Bone marrow (tissue), 2 donors: ENCODE results near the gene ZNF454.

Source experiments
- DNase-seq, 2 donors: peaks; one replicate each; lab custom pipeline; 2025; lab: John Stamatoyannopoulos, UW

ZNF454 gene

GRCh38 chr5:178940569-178941360, at the start of gene ZNF454:
Gene ZNF454 (plus strand): TSS chr5:178941198. CDS start chr5:178942792, 1,594 bp downstream.
- DNase-seq, result no peak

GRCh38 chr5:178895615-178896571, 45.1 kb upstream of the ZNF454 start, which contains the start of gene ZFP2:
Gene ZFP2 (plus strand): TSS chr5:178895913. CDS start chr5:178931314, 35,401 bp downstream.
- DNase-seq, result no peak

GRCh38 chr5:178899289-178899688, 41.7 kb upstream of the ZNF454 start:
- no peak for DNase-seq

GRCh38 chr5:178902849-178903248, 38.1 kb upstream of the ZNF454 start:
- no peak for DNase-seq

GRCh38 chr5:178931846-178932760, 8.9 kb upstream of the ZNF454 start:
- no peak for DNase-seq

DNA sequence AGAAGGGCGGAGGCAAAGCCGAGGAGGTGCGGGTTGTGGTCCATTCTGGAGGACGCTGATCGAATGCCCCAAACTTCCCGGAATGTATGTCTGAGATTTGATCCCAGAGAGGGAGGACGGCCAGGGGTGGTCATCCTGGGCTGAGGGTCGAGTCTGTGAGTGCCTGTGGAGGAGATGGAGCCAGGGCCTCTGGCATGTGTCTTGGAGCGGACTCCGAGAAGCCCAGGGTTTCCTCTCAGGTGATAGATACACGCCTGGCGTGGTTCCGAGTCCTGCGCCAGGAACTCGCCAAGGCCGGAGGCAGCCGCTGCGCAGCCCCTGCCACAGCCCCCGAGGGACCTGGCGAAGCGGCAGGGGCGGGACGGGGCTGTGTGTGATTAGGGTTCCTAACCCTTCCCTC, 363 bp downstream of the ZNF454 start:
- no peak for DNase-seq

GRCh38 chr5:178965465-178966055, 24.6 kb downstream of the ZNF454 start:
- DNase-seq, result no peak

- no peak for DNase-seq
Measured at GRCh38 chr5:178981381-178981780, 40.4 kb downstream of the ZNF454 start.

DNA sequence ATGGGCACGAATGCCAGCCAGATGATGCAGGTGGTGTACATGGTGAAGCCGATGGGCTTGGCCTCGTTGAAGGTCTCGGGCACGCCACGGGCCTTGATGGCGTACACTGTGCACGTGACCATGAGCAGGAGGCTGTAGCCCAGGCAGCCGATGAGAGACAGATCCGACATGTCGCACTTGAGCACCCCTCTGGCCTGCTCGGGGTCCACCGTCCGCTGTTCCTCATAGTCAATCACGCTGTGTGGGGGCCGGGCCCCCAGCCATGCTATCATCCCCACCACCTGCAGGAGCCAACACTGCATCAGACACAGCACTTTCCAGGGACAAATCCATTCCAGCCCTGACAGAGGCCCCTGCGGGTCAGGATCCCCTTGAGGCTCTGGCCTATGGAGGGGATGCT, 41.9 kb downstream of the ZNF454 start:
- DNase-seq, result no peak

DNA sequence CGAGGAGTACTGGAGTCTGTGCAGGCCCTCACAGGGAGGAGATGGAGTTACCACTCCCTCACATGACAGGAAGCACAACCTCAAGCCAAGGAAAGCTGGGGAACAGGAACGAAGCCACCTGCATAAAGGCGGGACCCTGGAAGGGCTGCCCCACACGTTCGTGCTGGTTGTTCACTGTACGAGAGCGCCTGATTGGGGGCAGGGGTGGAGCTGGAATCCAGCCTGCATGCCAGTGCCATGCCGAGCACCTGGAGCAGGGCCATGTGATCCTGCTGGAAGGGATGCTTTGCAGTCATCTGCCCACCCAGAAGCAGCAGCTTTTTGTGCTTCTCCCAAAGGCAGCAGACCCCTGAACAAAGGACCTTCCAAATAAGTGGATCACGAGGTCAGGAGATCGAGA, 42.7 kb downstream of the ZNF454 start:
- no peak for DNase-seq

- no peak for DNase-seq
Measured at GRCh38 chr5:178984145-178985072, 43.4 kb downstream of the ZNF454 start.

DNA sequence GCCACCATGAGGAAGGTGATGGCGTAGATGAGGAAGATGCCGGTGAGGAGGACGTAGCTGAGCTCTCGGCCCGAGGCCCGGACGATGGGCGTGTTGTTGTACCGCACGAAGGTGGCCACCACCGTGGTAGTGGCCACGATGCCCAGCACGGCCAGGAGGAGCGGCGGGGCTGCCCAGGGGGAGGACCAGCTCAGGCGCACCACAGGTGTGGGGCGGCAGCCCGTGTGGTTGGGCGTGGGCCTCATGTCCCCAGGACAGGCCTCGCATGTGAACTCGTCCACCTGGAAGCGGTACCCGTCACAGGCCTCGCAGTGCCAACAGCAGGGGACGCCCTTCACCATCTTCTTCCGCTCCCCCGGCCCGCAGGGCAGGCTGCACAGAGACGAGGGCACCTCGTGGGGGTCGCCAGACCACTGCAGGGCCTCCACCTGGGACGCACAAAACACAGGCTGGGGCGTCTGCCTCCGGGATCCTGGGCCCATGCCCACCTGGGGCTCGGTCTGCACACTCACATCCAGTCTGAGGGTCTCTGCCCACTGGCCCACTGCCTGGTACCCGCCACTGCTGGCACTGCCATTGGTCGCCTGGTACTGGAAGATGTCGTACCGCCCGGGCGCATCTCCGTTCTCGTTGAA, 45.4 kb downstream of the ZNF454 start:
- DNase-seq, result no peak

DNA sequence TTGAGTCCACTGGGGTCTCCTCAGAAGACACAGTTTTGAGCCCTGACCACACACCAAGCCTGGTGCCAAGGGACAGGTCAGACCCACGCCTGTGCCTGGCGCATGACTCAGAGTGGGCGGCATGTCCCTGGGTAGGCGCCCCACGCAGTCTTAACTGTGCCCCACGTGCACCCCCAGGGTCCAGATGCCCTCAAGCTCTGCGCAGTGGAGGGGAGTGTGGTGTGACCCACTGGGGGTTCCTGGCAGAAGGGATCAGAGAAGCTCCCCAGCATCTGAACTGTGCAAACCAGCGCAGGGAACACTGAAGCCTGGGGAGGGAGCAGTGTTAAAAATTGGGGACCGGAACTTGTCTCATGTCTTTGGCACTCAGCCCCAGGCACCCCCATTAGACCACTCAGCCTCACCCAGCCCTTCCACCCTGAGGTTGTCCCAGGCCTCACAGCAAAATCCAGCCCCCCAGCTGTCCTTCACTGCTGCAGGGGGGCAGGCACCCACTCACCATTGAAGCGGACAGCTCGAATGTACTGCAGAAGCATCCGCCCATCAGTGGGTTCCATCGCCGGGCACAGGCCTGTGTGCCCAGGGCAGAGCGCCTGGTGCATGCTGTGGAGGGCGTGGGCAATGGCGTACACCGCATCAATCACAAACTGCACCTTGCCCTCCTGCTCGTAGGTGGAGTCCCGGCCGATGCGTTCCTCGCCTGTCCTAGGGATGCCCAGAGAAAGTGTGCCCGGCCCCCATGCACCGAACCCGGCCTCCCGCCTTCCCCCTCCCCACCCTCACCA, 47.6 kb downstream of the ZNF454 start:
- no peak for DNase-seq

- DNase-seq, result no peak
Measured at GRCh38 chr5:178989311-178989710, 48.3 kb downstream of the ZNF454 start.

DNA sequence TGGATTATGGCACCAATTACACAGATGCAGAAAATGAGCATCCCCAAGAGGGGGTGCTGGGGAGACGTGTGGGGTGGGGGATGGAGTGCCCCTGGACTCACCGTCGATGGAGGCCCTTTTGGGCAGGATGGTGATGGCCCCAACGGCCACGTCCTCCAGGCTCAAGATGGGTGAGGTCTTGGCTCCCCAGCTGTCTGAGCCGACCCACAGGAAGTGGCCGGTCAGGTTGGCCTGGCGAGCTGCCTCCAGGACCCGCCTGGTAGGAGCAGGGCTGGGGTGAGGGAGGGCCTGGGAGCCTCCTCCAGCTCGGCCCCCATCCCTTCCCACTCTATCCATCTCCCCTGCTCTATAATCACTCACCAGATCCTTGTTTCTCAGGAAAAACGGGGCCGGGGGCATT, 49.5 kb downstream of the ZNF454 start:
- no peak for DNase-seq

- DNase-seq, result no peak
Measured at GRCh38 chr5:178991190-178992145, 50.5 kb downstream of the ZNF454 start.

DNA sequence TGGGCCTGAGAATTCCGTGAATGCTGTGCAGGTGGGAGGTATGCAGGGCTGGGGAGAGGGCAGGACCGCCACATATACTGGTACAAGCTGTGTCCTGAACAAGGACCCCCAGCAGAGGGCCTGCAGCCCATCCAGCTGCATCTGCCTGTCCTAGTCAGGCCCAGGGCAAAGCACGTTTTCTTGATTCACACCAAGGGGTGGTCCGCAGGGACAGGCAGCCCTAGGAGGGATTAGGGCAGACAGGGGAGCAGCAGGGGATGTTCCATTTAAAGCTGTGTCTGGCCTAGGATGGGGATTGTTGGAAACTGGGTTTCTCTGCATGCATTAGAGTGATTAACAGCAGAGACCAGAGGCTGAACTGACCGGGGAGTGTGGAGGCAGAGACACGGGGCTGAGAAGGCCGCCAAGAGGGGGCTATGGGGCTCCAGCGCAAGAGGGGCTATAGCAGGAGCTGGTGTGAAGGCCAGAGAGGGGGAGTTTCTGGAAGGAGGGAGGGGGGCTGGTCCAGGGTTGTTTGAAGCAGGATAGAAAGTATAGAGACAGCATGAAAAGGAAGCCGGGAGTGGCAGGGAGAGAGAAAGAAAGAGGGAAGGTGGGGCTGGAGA, 51.4 kb downstream of the ZNF454 start:
- DNase-seq, result no peak
